SHP77 (cell line): ENCODE results near the gene CDKN3.

Experiments
- DNase-seq, 2 experiments: peaks; one replicate each; lab custom pipeline; 2025; lab: John Stamatoyannopoulos, UW

The CDKN3 gene

GRCh38 chr14:54396493-54397335, at the start of gene CDKN3:
TSS of gene CDKN3 (plus strand) at chr14:54397007. CDS start at chr14:54397069, 62 bp downstream.
- peak; percentile 99 for DNase-seq

- no peak for DNase-seq
Measured at GRCh38 chr14:54347044-54347443, 49.8 kb upstream of the CDKN3 start.

GRCh38 chr14:54348001-54348611, 48.7 kb upstream of the CDKN3 start:
- DNase-seq: peak; percentile 34 to 61

- no peak for DNase-seq
Measured at GRCh38 chr14:54348923-54349620, 47.7 kb upstream of the CDKN3 start.

GRCh38 chr14:54349713-54350112, 47.1 kb upstream of the CDKN3 start:
- DNase-seq: no peak

DNA sequence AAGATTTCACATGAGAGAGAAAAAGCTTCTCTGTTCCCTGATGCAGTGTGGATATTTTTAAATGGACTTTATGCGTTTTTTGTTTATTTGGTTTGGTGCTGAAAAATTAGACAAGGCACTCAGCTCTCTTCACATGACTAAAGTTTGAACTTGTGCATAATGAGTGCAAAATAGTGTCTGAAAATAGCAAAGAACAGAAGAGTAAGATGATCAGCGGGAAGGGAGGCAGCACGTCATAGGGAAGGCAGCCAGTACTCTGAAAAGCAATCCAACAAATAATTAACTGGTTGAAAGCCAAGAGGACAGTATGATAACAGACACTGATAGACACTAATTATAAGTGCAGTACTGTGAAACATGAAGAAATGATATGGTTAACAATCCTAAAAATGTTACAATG, 46.6 kb upstream of the CDKN3 start:
- no peak for DNase-seq

DNA sequence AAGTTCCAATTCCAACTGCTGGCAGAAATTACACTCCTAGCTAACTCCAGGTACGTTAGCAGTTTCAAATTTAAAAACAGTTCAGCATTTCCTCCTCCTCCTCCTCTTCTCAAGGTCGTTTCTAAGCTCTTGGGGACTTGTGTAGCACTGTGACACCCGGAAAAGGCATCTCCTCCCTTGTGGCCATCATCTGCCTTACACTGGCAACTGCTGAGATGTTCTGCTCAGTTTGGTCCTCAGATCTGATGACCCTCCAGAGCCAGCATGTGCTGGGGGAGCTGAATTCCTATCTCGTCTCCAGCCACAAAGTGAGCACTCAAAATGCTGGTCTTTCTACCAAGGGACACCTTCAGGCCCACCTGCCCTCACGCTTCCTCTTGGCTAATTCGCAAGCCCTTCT, 43.5 kb upstream of the CDKN3 start:
- DNase-seq: no peak

DNA sequence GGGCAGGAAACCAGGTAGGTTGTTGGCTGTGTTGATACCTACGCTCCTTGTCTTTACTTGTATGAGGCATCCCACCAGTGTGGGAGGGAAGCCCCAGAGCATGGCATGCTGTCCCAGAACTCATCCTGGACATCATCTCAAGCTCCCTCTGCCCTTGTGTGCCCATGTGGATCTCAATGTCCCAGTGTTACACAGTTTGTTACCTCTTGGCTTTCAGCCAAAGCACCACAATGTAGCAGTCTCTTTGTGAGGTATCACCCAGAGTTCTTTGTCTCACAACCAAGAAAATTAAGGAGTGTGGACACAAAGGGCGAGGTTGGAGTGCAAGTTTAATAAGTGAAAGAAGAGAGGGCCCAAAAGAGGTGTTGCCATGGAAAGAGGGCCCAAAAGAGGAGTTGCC, 43.1 kb upstream of the CDKN3 start:
- DNase-seq: no peak

- no peak for DNase-seq
Measured at GRCh38 chr14:54354096-54354495, 42.7 kb upstream of the CDKN3 start.

DNA sequence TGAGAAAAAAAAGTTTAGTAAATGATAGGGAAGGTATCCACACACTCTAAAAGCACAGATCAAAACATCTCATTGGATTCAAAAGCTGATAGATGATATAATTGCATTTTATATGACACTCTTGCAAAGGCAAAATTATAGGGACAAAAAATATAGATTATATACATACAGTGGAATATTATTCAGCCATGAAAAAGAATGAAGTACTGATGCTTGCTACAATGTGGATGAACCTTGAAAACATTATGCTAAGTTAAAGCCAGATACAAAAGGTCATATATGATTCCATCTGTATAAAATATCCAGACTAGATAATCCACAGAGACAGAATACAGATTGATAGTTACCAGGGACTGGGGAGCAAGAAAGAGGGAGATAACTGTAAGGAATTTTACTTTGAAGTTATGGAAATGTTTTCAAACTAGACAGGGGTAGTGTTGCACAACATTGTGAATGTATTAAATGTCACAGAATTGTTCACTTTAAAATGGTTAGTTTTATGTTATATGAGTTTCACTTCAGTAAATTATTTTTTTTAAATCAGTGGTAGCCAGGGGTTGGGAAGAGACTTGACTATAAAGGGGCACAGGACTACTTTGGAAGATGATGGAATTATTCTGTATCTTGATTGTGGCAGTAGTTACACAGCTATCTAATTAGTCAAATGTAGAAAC, 41.7 kb upstream of the CDKN3 start:
- no peak for DNase-seq

- no peak for DNase-seq
Measured at GRCh38 chr14:54355698-54356097, 41.1 kb upstream of the CDKN3 start.

DNA sequence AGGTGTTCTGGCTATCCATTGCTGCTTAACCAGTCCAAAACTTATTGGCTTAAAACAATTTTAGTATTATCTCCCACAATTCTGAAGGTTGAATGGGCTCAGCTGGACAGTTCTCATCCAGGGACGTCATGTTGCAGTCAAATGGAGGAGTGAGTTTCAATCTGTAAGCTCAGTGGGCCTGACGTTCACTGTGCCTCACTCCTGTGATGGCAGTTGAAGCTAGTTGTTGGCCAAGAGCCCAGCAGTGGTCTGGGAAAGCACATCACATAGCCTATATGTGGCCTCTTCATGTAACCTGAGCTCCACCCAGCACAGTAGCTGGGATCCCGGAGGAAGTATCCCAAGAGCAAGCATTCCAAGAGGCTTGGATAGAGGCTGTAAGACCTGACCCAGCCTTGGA, 40.6 kb upstream of the CDKN3 start:
- DNase-seq: peak; percentile 36 to 75

GRCh38 chr14:54360667-54361066, 36.1 kb upstream of the CDKN3 start:
- DNase-seq: no peak

GRCh38 chr14:54362089-54362504, 34.7 kb upstream of the CDKN3 start:
- DNase-seq: no peak

- no peak for DNase-seq
Measured at GRCh38 chr14:54362759-54363437, 33.9 kb upstream of the CDKN3 start.

DNA sequence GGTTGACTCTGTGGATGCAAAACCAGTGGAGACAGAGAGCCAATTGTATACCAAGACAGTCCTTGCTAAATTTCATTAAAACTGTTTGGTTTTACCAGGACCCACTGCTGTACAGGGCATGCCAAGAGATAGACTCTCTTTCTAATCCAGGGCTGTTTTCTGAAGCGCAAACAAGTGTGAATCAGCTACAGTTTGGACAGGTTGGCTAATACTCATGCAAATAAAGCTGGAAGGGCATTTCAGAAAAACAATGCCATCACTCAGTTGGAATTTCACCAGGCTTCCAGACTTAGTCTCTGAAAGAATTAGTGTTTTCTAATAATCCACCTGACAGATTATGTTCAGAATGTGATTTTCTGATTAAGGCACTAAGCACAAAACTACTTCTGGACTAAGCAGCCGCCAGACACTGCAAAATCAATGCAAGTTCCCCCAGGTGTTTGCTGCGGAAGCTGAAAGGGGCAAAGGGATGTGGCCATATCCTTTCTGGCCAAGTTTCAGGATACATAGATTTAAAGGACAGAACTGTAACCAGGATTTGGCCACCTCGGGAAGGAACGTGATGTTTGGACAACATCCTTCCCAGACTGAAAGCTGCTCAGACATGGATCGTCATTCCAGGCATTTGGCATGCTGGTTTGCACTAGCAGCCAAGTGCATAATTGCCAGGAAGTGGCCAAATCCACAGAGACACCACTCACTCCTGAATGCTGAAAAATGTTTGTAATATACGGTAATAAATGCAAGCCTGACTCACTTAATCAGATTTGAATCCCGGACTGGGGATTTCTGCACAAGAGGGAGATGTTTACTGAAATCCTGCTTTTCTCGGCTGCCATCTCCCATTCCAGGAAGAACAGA, 32.0 kb upstream of the CDKN3 start:
- no peak for DNase-seq

DNA sequence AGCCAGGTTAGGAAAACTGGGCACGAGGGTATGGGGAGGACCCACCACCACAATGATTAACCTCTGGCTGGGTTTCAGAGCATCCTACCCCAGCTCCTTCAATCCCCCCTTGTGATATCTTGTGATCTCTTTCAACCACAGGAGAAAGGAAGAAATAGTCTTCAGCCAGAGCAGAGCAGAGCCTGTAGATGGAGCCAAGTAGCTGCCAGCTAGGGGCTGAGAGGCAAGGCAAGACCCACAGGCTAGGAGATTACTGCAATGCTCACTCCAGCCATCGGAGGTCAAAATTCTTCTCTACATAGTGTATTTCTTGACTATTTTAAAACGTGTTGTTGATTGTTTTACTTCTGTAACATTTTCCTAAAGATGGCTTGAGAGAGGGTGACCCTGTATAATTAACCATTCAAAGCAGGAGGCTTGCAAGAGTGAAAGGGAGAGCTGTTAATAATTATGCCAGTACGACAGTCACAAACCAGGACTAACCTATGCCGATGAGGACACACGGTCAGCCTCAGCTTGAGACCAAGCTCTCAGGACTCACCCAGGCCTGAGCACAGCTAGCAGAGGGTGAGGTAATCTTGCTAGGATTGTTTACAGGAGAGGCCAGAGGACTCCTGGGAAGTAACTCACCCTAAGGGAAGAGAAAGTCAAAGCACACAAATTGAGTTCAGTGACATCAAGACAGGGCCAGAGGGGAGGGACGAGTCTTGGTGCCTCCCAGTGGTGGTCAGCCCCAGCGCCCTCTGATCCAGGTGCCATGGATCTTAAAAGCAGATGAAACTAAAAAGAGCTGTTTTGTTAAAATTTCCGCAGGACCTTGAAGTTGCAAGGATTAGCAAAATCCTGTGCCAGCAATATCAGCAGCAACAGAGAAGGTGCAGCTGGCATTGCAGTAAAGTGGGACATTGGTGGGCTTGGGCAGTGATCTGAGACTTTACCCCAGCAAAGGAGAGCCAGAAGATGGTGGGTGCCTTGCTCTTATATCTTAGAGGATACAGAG, 29.8 kb upstream of the CDKN3 start:
- peak; percentile 16 to 40 for DNase-seq

DNA sequence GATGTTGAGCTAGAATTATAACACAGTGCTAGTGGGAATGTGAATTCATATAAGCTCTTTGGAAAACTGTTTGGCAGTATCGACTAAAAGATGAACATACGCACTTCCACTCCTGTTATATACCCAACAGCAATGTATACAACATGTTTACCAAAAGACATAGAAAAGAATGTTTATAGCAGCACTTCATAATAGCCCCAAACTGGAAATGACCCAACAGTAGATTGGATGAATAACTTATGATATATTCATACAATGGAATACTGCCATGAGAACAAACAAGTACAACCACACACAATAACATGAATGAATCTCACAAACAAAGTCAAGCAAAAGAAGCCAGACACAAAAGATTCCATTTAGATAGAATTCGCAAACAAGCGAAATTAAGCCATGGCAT, 28.5 kb upstream of the CDKN3 start:
- no peak for DNase-seq

GRCh38 chr14:54369343-54369742, 27.5 kb upstream of the CDKN3 start:
- DNase-seq: no peak
